Gastrocnemius medialis (tissue), 4 donors: Measurements from ENCODE around the gene MRTFA. TPM values are rescaled to one million over a fixed set of nuclear protein-coding genes. Genes with fewer than 3 reads are reported as not detected.

Experiments
- ATAC-seq, 2 donors: fragments of 150-250 bp; one replicate each; pipeline ENCODE4 v1.9.1; 2016
- DNase-seq, 2 donors: peaks; one replicate each; pipeline ENCODE4 v3.0.0-alpha.2; 2019
- H3K27ac ChIP-seq, 4 donors: fragments of 200-600 bp; sonication (generic); 1 replicate in 1 of 4; 2 replicates in 3 of 4; pipeline ENCODE4 v1.5.1; 2016 to 2018; ENCODE audit warnings: mild to moderate bottlenecking in 2 of 4, moderate library complexity in 1 of 4
- H3K27me3 ChIP-seq, 3 donors: fragments of 200-600 bp; sonication (generic) in 2 of 3; 1 replicate in 1 of 3; 2 replicates in 2 of 3; pipeline versions ENCODE4 v1.5.1 to v1.6.0; 2016 to 2019; ENCODE audit warnings: mild to moderate bottlenecking in 1 of 3, moderate library complexity in 1 of 3
- H3K36me3 ChIP-seq, 2 donors: fragments of 200-600 bp; sonication (generic) in 1 of 2; one replicate each; pipeline ENCODE4 v1.5.1; 2017 to 2018
- H3K4me1 ChIP-seq, 2 donors: fragments of 200-600 bp; sonication (generic) in 1 of 2; one replicate each; pipeline ENCODE4 v1.5.1; 2016 to 2017; ENCODE audit warnings: mild to moderate bottlenecking in 2 of 2
- H3K4me3 ChIP-seq, 4 donors: fragments of 200-600 bp; sonication (generic) in 3 of 4; 1 replicate in 1 of 4; 2 replicates in 3 of 4; pipeline ENCODE4 v1.5.1; 2016 to 2019; ENCODE audit warnings: mild to moderate bottlenecking in 2 of 4
- H3K9me3 ChIP-seq, 3 donors: fragments of 200-600 bp; sonication (generic) in 2 of 3; 1 replicate in 1 of 3; 2 replicates in 2 of 3; pipeline ENCODE4 v1.5.1; 2016 to 2019
- POLR2A ChIP-seq, 2 donors: fragments of 450-650 bp; IDR thresholded peaks; one replicate each; pipeline ENCODE4 v1.6.1; 2017; ENCODE audit warnings: antibody characterized with exemption in 2 of 2, mild to moderate bottlenecking in 2 of 2, moderate library complexity in 2 of 2
- in situ Hi-C, 4 donors: fragments of 200-750 bp; cut with MboI; loops; one replicate each; pipeline versions ENCODE4 v1.15.0 to v1.8.0; 2017; ENCODE audit warnings: low sequenced_read_pairs in 4 of 4
- intact Hi-C: fragments of 100-400 bp; cut with DNase I; formaldehyde crosslinking; loops from one replicate; pipeline ENCODE4 v1.15.1; 2023; ENCODE audit warnings: low total_unique reads
- total RNA-seq, 4 donors: library from RNA; depleted of rRNA; stranded (reverse); fragments of >200 nt; gene quantifications; one replicate each; pipeline versions ENCODE4 v1.1.0 to v1.2.3, GENCODE V29; 2016
- TF ChIP-seq, protein P1 (sequence below), 5 experiments: fragments of 450-650 bp in 3 of 5; fragments of 200-600 bp in 2 of 5; sonication (generic) in 2 of 5; IDR thresholded peaks in 4 of 5; conservative IDR thresholded peaks in 1 of 5; 1 replicate in 4 of 5; 2 replicates in 1 of 5; pipeline ENCODE4 v1.5.1; 2016 to 2019; ENCODE audit warnings: antibody characterized with exemption in 5 of 5, mild to moderate bottlenecking in 3 of 5, moderate library complexity in 3 of 5

MRTFA gene
- total RNA-seq, 4 donors from 2014 or later, result 13.7 to 31.3 (median 22.2) TPM

- ATAC-seq, result no peak
- in situ Hi-C loops, result loop anchor here in 1 of 4 donors (5.0 kb wide), 1 partner anchor 200 kb away; no protein-coding TSS in a partner anchor
- Histone ChIP-seq H3K36me3 (no peaks in the 10 kb centered on the region), H3K4me3 (no peak overlapping the region), H3K27ac (no peak overlapping the region), H3K27me3 (no peaks in the 10 kb centered on the region), H3K4me1 (peaks cover 21 to 28% of the 10 kb centered on the region in 2 donors), H3K9me3 (no peaks in the 10 kb centered on the region)
- TF ChIP-seq POLR2A (IDR thresholded peaks at IDR 0.05), result no peak
- TF ChIP-seq, protein P1, sequence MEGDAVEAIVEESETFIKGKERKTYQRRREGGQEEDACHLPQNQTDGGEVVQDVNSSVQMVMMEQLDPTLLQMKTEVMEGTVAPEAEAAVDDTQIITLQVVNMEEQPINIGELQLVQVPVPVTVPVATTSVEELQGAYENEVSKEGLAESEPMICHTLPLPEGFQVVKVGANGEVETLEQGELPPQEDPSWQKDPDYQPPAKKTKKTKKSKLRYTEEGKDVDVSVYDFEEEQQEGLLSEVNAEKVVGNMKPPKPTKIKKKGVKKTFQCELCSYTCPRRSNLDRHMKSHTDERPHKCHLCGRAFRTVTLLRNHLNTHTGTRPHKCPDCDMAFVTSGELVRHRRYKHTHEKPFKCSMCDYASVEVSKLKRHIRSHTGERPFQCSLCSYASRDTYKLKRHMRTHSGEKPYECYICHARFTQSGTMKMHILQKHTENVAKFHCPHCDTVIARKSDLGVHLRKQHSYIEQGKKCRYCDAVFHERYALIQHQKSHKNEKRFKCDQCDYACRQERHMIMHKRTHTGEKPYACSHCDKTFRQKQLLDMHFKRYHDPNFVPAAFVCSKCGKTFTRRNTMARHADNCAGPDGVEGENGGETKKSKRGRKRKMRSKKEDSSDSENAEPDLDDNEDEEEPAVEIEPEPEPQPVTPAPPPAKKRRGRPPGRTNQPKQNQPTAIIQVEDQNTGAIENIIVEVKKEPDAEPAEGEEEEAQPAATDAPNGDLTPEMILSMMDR (IDR thresholded peaks at IDR 0.05 in 4 of 5, conservative IDR thresholded peaks at IDR 0.05 in 1 of 5), result no peak
- no peak for DNase-seq
- intact Hi-C loops, result no loop called here
These were observed 194.6 kb downstream of the MRTFA start for GRCh38 chr22:40441761-40442390.

- intact Hi-C loops, result loop anchor here (1.0 kb wide), 2 partner anchors 51 to 210 kb away; no protein-coding TSS in a partner anchor
These were observed 199.8 kb downstream of the MRTFA start for GRCh38 chr22:40436505-40437431.

DNA sequence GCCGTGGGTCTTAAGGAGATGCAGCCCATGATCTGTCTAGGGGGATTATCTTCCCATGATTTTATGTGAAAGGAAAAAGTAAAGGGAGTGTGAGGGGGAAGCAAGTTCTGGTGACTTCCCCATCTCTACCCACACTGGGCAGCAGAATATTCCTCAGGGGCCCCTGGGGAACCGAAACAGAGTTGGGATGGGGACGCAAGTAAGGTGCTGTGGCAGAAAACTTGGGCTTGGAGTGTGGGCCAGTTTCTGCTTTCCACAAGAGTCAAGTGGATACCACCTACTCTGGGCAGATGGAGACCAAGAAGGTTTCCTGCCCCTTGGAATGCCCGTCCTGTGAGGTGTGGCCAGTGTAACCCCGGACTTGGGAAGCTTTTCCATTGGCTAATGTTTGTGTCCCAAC, 201.8 kb downstream of the MRTFA start:
- peaks cover 34 to 48% of the 10 kb centered on the region in 2 donors for H3K4me1 ChIP-seq
- H3K27me3 ChIP-seq, result no peaks in the 10 kb centered on the region
- no peaks in the 10 kb centered on the region for H3K9me3 ChIP-seq
- in situ Hi-C loops, result loop anchor here in 3 of 4 donors (5.0 to 10.0 kb wide), 3 partner anchors 50 to 213 kb away; no protein-coding TSS in a partner anchor
- H3K4me3 ChIP-seq, result no peak overlapping the region
- intact Hi-C loops, result no loop called here
- TF ChIP-seq POLR2A (IDR thresholded peaks at IDR 0.05), result no peak
- TF ChIP-seq, protein P1 (IDR thresholded peaks at IDR 0.05 in 4 of 5, conservative IDR thresholded peaks at IDR 0.05 in 1 of 5), result no peak
- H3K36me3 ChIP-seq, result peaks cover 0 to 7% of the 10 kb centered on the region in 2 donors
- H3K27ac ChIP-seq, result peak overlapping the region in 3 of 4 donors; percentile 0 to 88 (median 85)
- ATAC-seq (no peak), DNase-seq (no peak)

More at GRCh38 chr22:40436505-40437431, 199.8 kb downstream of the MRTFA start:
- in situ Hi-C loops, result loop anchor here in 2 of 4 donors (5.0 to 10.0 kb wide), 2 partner anchors 48 to 211 kb away; no protein-coding TSS in a partner anchor
- peak; percentile 59 to 79 for ATAC-seq
- Histone ChIP-seq H3K4me1 (peaks cover 34 to 40% of the 10 kb centered on the region in 2 donors), H3K27ac (peak overlapping the region; percentile 78 to 91 (median 86)), H3K36me3 (no peaks in the 10 kb centered on the region), H3K9me3 (no peaks in the 10 kb centered on the region), H3K27me3 (no peaks in the 10 kb centered on the region), H3K4me3 (peak overlapping the region; percentile 19 to 38 (median 32))
- peak in 1 of 2 donors; percentile 40 for DNase-seq
- TF ChIP-seq POLR2A (IDR thresholded peaks at IDR 0.05), result no peak
- TF ChIP-seq, protein P1 (IDR thresholded peaks at IDR 0.05 in 4 of 5, conservative IDR thresholded peaks at IDR 0.05 in 1 of 5), result peak; percentile 73 to 83 (median 77)

DNA sequence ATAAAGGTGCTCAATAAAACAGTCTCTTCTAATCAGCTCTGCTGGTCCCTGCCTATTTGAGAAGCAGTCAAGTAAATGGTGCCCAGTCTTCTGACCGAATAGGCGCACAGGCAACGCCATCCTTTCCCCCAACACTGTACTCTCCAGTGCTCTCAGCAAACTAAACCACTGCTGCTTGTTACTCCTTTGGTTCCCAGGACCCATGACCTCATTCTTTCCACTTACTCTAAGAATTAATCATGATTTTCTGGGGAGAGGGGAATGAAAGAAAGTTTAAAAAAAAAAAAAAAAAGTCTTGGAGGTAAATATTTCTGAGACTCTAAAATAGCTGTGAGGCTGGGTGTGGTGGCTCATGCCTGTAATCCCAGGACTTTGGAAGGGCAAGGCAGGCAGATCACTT, 202.4 kb downstream of the MRTFA start:
- TF ChIP-seq, protein P1 (IDR thresholded peaks at IDR 0.05 in 4 of 5, conservative IDR thresholded peaks at IDR 0.05 in 1 of 5), result no peak
- TF ChIP-seq POLR2A (IDR thresholded peaks at IDR 0.05), result no peak
- Histone ChIP-seq H3K27ac (peak overlapping the region in 2 of 4 donors; percentile 0 to 9), H3K4me1 (peaks cover 34 to 48% of the 10 kb centered on the region in 2 donors), H3K27me3 (no peaks in the 10 kb centered on the region), H3K36me3 (peaks cover 0 to 13% of the 10 kb centered on the region in 2 donors), H3K4me3 (no peak overlapping the region), H3K9me3 (no peaks in the 10 kb centered on the region)
- intact Hi-C loops, result no loop called here
- in situ Hi-C loops, result loop anchor here in 2 of 4 donors (5.0 to 10.0 kb wide), 2 partner anchors 51 to 208 kb away; no protein-coding TSS in a partner anchor
- DNase-seq, result no peak
- no peak for ATAC-seq
